Measurements from ENCODE around the gene USP15.
A peak's percentile ranks its signal among the peaks of the same experiment; 100 is the strongest.

The USP15 gene

GRCh38 chr12:62239571-62239970, 20.6 kb upstream of the USP15 start:
- H3K4me3 ChIP-seq (ENCODE audit: low read length): no peak overlapping the region
- H3K9ac ChIP-seq (ENCODE audit: low read length): no peak overlapping the region
- H3K27ac ChIP-seq (ENCODE audit: low read length): no peak overlapping the region
- DNase-seq: no peak
- no peaks in the 10 kb centered on the region for H3K36me3 ChIP-seq (replicated peaks; ENCODE audit: insufficient read depth, low read length)
- no peaks in the 10 kb centered on the region for H3K4me1 ChIP-seq (ENCODE audit: low read length)
- TF ChIP-seq CTCF (IDR thresholded peaks at IDR 0.05; ENCODE audit: low read length): no peak
- no peaks in the 10 kb centered on the region for H3K9me2 ChIP-seq (replicated peaks; ENCODE audit: insufficient read depth, low read length)
- H4K20me1 ChIP-seq (ENCODE audit: insufficient read depth, low read length): no peaks in the 10 kb centered on the region
- no peaks in the 10 kb centered on the region for H3K27me3 ChIP-seq (replicated peaks; ENCODE audit: insufficient read depth, low read length)
- H2AFZ ChIP-seq (ENCODE audit: low read length): no peak overlapping the region
- no peaks in the 10 kb centered on the region for H3K79me2 ChIP-seq (ENCODE audit: low read length)
- H3F3A ChIP-seq (ENCODE audit: insufficient read depth, low read length): no peaks in the 10 kb centered on the region
- no peak overlapping the region for H3K4me2 ChIP-seq (ENCODE audit: low read depth, low read length)
- no peaks in the 10 kb centered on the region for H3K9me3 ChIP-seq (replicated peaks; ENCODE audit: insufficient read depth, low read length)

GRCh38 chr12:62247281-62248045, 12.7 kb upstream of the USP15 start:
- Histone ChIP-seq H3K9me2 (replicated peaks; ENCODE audit: insufficient read depth, low read length) (no peaks in the 10 kb centered on the region), H3K79me2 (ENCODE audit: low read length) (no peaks in the 10 kb centered on the region), H3K4me2 (ENCODE audit: low read depth, low read length) (no peak overlapping the region), H2AFZ (ENCODE audit: low read length) (no peak overlapping the region), H4K20me1 (ENCODE audit: insufficient read depth, low read length) (no peaks in the 10 kb centered on the region), H3K27ac (ENCODE audit: low read length) (no peak overlapping the region), H3K36me3 (replicated peaks; ENCODE audit: insufficient read depth, low read length) (no peaks in the 10 kb centered on the region), H3K4me3 (ENCODE audit: low read length) (no peak overlapping the region), H3K4me1 (ENCODE audit: low read length) (peaks cover 18% of the 10 kb centered on the region), H3K27me3 (replicated peaks; ENCODE audit: insufficient read depth, low read length) (no peaks in the 10 kb centered on the region), H3K9me3 (replicated peaks; ENCODE audit: insufficient read depth, low read length) (no peaks in the 10 kb centered on the region), H3K9ac (ENCODE audit: low read length) (no peak overlapping the region), H3F3A (ENCODE audit: insufficient read depth, low read length) (peaks cover 12% of the 10 kb centered on the region)
- TF ChIP-seq EZH2phosphoT487 (IDR thresholded peaks at IDR 0.05; ENCODE audit: low read length): no peak
- no peak for TF ChIP-seq EZH2 (optimal IDR thresholded peaks at IDR 0.05; ENCODE audit: low read depth, low read length)
- TF ChIP-seq CTCF (IDR thresholded peaks at IDR 0.05; ENCODE audit: low read length): no peak
- peak; percentile 17 for DNase-seq

GRCh38 chr12:62248873-62249272, 11.3 kb upstream of the USP15 start:
- Histone ChIP-seq H3K9me3 (replicated peaks; ENCODE audit: insufficient read depth, low read length) (no peaks in the 10 kb centered on the region), H3K9ac (ENCODE audit: low read length) (no peak overlapping the region), H3K4me1 (ENCODE audit: low read length) (peaks cover 18% of the 10 kb centered on the region), H3K4me3 (ENCODE audit: low read length) (no peak overlapping the region), H3K27ac (ENCODE audit: low read length) (no peak overlapping the region), H3K27me3 (replicated peaks; ENCODE audit: insufficient read depth, low read length) (no peaks in the 10 kb centered on the region), H3K79me2 (ENCODE audit: low read length) (no peaks in the 10 kb centered on the region), H3K4me2 (ENCODE audit: low read depth, low read length) (no peak overlapping the region), H4K20me1 (ENCODE audit: insufficient read depth, low read length) (no peaks in the 10 kb centered on the region), H2AFZ (ENCODE audit: low read length) (no peak overlapping the region), H3K9me2 (replicated peaks; ENCODE audit: insufficient read depth, low read length) (no peaks in the 10 kb centered on the region), H3K36me3 (replicated peaks; ENCODE audit: insufficient read depth, low read length) (no peaks in the 10 kb centered on the region), H3F3A (ENCODE audit: insufficient read depth, low read length) (peaks cover 12% of the 10 kb centered on the region)
- TF ChIP-seq EZH2 (optimal IDR thresholded peaks at IDR 0.05; ENCODE audit: low read depth, low read length) (no peak), EZH2phosphoT487 (IDR thresholded peaks at IDR 0.05; ENCODE audit: low read length) (no peak), CTCF (IDR thresholded peaks at IDR 0.05; ENCODE audit: low read length) (no peak)
- no peak for DNase-seq

All from MM.1S (cell line).